ENCODE data around the gene ZMYM4.

DNA sequence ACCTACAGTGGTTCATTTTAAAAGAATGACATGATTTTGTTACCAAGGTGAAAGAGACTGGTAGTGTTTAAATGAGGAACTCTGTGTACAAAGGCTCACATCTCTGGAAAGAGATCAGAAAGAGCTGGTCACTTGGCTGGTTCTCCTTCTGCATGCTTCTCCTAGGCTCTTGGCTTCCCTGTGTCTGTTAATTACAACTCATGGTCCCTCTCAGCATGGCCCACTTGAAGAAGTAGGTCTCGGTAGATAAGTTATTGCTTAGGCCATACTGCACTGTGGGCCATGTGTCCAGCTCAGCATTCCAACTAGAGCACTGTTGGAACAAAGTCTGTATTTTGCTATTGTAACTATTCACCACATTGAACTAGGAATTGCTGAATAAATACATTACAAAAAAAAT, 197.6 kb downstream of the ZMYM4 start:
- no peak for TF ChIP-seq EP300 (IDR thresholded peaks at IDR 0.05; ENCODE audit: borderline replicate concordance)
- no peak for TF ChIP-seq TAF1 (IDR thresholded peaks at IDR 0.05; ENCODE audit: low read depth)
- no peak for TF ChIP-seq FOXM1 (IDR thresholded peaks at IDR 0.05; ENCODE audit: borderline replicate concordance, low read depth)
- no peak for TF ChIP-seq CREB1 (IDR thresholded peaks at IDR 0.05; ENCODE audit: low read depth)
- TF ChIP-seq ZBTB7A (IDR thresholded peaks at IDR 0.05; ENCODE audit: low read depth) = no peak
- TF ChIP-seq, protein P1, sequence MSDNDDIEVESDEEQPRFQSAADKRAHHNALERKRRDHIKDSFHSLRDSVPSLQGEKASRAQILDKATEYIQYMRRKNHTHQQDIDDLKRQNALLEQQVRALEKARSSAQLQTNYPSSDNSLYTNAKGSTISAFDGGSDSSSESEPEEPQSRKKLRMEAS (IDR thresholded peaks at IDR 0.05) = no peak

All from Ishikawa (cell line).